Measurements from ENCODE around the gene ARHGEF28. TPM values are rescaled to one million over a fixed set of nuclear protein-coding genes. Genes with fewer than 3 reads are reported as not detected.
A peak's percentile ranks its signal among the peaks of the same experiment; 100 is the strongest.

Gene ARHGEF28
- total RNA-seq, 1 donor from 2014 or later: 37.4 TPM

DNA sequence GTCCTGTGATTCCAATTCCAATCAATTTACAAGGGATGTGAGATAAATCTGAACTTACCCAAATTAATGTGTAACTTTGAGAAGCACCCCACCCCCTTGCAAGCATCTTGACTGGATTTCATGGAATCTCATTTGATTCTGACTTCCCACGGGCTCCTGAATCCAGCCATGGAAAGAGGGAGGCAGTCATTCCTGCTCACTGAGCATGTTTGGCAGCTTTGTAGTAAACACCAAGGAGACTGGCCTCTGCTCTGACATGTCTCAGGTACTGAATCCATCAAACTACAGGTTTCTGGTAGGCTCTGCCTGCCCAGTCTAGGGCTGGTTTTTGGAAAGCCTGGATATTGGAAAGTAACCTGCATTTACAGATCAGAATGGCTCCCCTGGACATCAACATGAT lies 357.6 kb downstream of the ARHGEF28 start:
- Histone ChIP-seq H3K4me3 (ENCODE audit: low read depth, low read length) (no peak overlapping the region), H3K27me3 (ENCODE audit: control insufficient read depth, insufficient read depth, low read length) (no peaks in the 10 kb centered on the region), H3K36me3 (ENCODE audit: control insufficient read depth, insufficient read depth, low read length) (no peaks in the 10 kb centered on the region)
- FAIRE-seq (no peak), DNase-seq (ENCODE audit: low read depth) (peak; percentile 79)
- TF ChIP-seq, protein P1, sequence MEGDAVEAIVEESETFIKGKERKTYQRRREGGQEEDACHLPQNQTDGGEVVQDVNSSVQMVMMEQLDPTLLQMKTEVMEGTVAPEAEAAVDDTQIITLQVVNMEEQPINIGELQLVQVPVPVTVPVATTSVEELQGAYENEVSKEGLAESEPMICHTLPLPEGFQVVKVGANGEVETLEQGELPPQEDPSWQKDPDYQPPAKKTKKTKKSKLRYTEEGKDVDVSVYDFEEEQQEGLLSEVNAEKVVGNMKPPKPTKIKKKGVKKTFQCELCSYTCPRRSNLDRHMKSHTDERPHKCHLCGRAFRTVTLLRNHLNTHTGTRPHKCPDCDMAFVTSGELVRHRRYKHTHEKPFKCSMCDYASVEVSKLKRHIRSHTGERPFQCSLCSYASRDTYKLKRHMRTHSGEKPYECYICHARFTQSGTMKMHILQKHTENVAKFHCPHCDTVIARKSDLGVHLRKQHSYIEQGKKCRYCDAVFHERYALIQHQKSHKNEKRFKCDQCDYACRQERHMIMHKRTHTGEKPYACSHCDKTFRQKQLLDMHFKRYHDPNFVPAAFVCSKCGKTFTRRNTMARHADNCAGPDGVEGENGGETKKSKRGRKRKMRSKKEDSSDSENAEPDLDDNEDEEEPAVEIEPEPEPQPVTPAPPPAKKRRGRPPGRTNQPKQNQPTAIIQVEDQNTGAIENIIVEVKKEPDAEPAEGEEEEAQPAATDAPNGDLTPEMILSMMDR (IDR thresholded peaks at IDR 0.05; ENCODE audit: insufficient read depth, low read length, severe bottlenecking): no peak

DNA sequence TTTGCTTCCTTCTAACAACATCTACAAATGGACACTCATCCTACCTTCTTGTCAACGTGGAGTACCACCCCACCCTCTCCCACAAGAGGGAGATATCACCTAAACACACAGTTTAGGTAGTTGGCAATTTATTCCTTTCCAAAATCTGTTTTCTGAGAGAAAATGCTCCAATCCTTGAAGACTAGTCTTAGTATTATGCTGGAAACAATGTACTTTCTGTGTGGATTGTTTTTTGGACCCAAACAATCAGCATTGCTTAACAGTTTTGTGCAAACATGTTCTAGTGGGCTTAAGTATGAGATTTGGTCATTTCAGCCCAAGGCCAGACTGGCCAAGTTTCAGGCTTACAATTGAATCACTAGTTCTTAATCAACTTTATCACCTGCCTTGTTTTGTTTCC lies 359.1 kb downstream of the ARHGEF28 start:
- DNase-seq (ENCODE audit: low read depth): peak; percentile 75
- Histone ChIP-seq H3K36me3 (ENCODE audit: control insufficient read depth, insufficient read depth, low read length) (no peaks in the 10 kb centered on the region), H3K27me3 (ENCODE audit: control insufficient read depth, insufficient read depth, low read length) (no peaks in the 10 kb centered on the region), H3K4me3 (ENCODE audit: low read depth, low read length) (no peak overlapping the region)
- TF ChIP-seq, protein P1 (IDR thresholded peaks at IDR 0.05; ENCODE audit: insufficient read depth, low read length, severe bottlenecking): peak; percentile 45
- FAIRE-seq: peak; percentile 18

DNA sequence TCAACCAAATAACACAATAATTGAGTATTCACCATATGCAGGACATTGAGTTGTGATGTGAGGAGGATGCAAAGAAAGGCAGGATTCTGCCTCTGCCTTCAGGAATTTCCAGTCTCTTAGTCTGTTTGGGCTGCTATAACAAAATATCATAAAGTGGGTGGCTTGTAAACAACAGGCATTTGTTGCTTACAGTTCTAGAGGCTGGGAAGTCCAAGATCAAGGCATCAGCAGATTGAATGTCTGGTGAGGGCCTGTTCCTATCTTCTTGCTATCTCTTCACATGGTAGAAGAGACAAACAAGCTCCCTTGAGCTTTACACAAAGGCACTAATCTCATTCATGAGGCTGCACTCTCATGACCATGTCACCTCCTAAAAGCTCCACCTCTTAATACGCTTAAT lies 360.7 kb downstream of the ARHGEF28 start:
- TF ChIP-seq, protein P1 (IDR thresholded peaks at IDR 0.05; ENCODE audit: insufficient read depth, low read length, severe bottlenecking): no peak
- FAIRE-seq: no peak

DNA sequence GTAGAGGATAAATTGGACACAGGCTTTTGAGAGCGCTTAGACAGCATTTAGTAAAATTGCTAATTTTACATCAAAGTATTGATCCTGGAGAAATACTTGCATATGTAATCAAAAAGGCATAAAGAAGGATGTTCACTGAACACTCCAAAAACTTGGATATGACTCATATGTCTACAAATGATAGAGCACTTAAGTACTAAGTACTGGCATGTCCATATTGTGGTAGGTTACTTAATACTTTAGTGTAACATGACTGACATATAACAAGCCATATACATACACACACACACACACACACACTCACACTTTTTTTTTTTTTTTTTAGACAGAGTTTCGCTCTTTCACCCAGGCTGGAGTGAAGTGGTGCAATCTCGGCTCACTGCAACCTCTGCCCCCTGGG lies 361.9 kb downstream of the ARHGEF28 start:
- TF ChIP-seq, protein P1 (IDR thresholded peaks at IDR 0.05; ENCODE audit: insufficient read depth, low read length, severe bottlenecking): no peak
- FAIRE-seq: no peak
- Histone ChIP-seq H3K27me3 (ENCODE audit: control insufficient read depth, insufficient read depth, low read length) (no peaks in the 10 kb centered on the region), H3K4me3 (ENCODE audit: low read depth, low read length) (no peak overlapping the region), H3K36me3 (ENCODE audit: control insufficient read depth, insufficient read depth, low read length) (no peaks in the 10 kb centered on the region)
- peak; percentile 88 for DNase-seq (ENCODE audit: low read depth)

More for the DNA sequence above, 360.7 kb downstream of the ARHGEF28 start:
- Histone ChIP-seq H3K36me3 (ENCODE audit: control insufficient read depth, insufficient read depth, low read length) (no peaks in the 10 kb centered on the region), H3K27me3 (ENCODE audit: control insufficient read depth, insufficient read depth, low read length) (no peaks in the 10 kb centered on the region), H3K4me3 (ENCODE audit: low read depth, low read length) (no peak overlapping the region)
- no peak for DNase-seq (ENCODE audit: low read depth)

DNA sequence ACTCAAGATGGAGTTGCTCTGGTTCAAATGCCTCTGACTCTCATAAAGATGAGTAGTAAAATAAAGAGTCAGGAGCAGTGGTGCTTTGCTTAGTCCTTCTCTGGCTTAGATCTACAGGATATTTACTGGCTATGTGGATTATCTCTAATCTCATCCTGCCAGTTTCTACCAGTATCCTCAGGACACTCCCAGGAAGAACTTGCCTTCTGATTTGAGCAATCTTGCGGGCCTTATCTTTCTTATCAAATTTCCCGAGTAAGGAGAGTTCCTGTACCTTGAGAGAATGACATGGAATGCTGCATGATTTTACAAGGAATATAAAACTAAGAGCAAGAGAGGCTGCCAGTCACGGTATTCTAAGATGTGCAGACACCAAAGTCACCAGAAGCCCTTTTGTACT lies 364.0 kb downstream of the ARHGEF28 start:
- no peaks in the 10 kb centered on the region for H3K36me3 ChIP-seq (ENCODE audit: control insufficient read depth, insufficient read depth, low read length)
- no peak for DNase-seq (ENCODE audit: low read depth)
- FAIRE-seq: no peak
- TF ChIP-seq, protein P1 (IDR thresholded peaks at IDR 0.05; ENCODE audit: insufficient read depth, low read length, severe bottlenecking): no peak
- no peaks in the 10 kb centered on the region for H3K27me3 ChIP-seq (ENCODE audit: control insufficient read depth, insufficient read depth, low read length)
- H3K4me3 ChIP-seq (ENCODE audit: low read depth, low read length): no peak overlapping the region

Other genes starting within 250 kb of the ARHGEF28 start
- 2.3 and 3.4 TPM in 2 replicates for gene FOXD1, start 177.4 kb upstream of the ARHGEF28 start, total RNA-seq
- gene BTF3, start 127.8 kb upstream of the ARHGEF28 start, total RNA-seq: 227 and 244 TPM in 2 replicates
- 19.2 and 34.3 TPM in 2 replicates for gene ANKRA2, start 60.6 kb upstream of the ARHGEF28 start, total RNA-seq
- gene UTP15, start 60.5 kb upstream of the ARHGEF28 start, total RNA-seq: 23.6 and 45.0 TPM in 2 replicates

Data from bronchial epithelial cell (primary cell).